Kidney (tissue), 14 donors: ENCODE measurements around the gene NCSTN. TPM values are rescaled to one million over a fixed set of nuclear protein-coding genes. Genes with fewer than 3 reads are reported as not detected.

ENCODE experiments used
- DNase-seq, 5 donors: peaks; one replicate each; pipeline ENCODE4 v3.0.0-alpha.2; 2013 to 2020
- FAIRE-seq: peaks from 2 replicates; lab custom pipeline; 2012; peaks lifted over from hg19 to GRCh38; lab: Jason Lieb, UNC
- H3K27ac ChIP-seq, 2 donors: one replicate each; pipeline ENCODE4 v1.7.0; 2013; ENCODE audit warnings: low read depth in 2 of 2, low read length in 2 of 2, inconsistent platforms in 1 of 2
- H3K27me3 ChIP-seq: one replicate; pipeline ENCODE4 v1.7.1; 2013; ENCODE audit warnings: low read length, inconsistent platforms; ENCODE audit not compliant: control insufficient read depth, insufficient read depth
- H3K36me3 ChIP-seq, 3 donors: one replicate each; pipeline versions ENCODE4 v1.7.0 to v1.7.1; 2013; ENCODE audit warnings: low read length in 3 of 3, control low read depth in 1 of 3, inconsistent platforms in 1 of 3; ENCODE audit not compliant: insufficient read depth in 3 of 3, control insufficient read depth in 2 of 3
- H3K4me1 ChIP-seq, 3 donors: one replicate each; pipeline versions ENCODE4 v1.7.0 to v1.7.1; 2013; ENCODE audit warnings: low read length in 3 of 3, inconsistent platforms in 1 of 3, low read depth in 1 of 3; ENCODE audit not compliant: control insufficient read depth in 2 of 3, insufficient read depth in 2 of 3
- H3K4me3 ChIP-seq, 3 donors: one replicate each; pipeline versions ENCODE4 v1.7.0 to v1.8.1; 2013; ENCODE audit warnings: low read length in 3 of 3, control low read depth in 1 of 3, inconsistent platforms in 1 of 3
- H3K9ac ChIP-seq, 3 donors: one replicate each; pipeline versions ENCODE4 v1.7.0 to v1.7.1; 2013; ENCODE audit warnings: low read length in 3 of 3, control low read depth in 1 of 3, inconsistent platforms in 1 of 3
- H3K9me3 ChIP-seq, 3 donors: one replicate each; pipeline versions ENCODE4 v1.7.0 to v1.7.1; 2013; ENCODE audit warnings: low read length in 3 of 3, control low read depth in 1 of 3, inconsistent platforms in 1 of 3; ENCODE audit not compliant: control insufficient read depth in 2 of 3, insufficient read depth in 1 of 3
- CTCF ChIP-seq: IDR thresholded peaks from 3 replicates; pipeline ENCODE4 v1.5.1; 2012; ENCODE audit warnings: mild to moderate bottlenecking, moderate library complexity, borderline replicate concordance; ENCODE audit not compliant: insufficient read depth; ENCODE audit errors: extremely low read depth
- intact Hi-C: fragments of 100-400 bp; cut with DNase I; formaldehyde crosslinking; loops from one replicate; pipeline ENCODE4 v1.11.1; 2022
- polyA plus RNA-seq: library from polyadenylated mRNA; stranded (reverse); fragments of 350-450 nt; fragmentation: Illumina TruSeq; extraction: RNeasy Lipid Tissue Mini Kit (QIAGEN cat#74804); gene quantifications from one replicate; pipeline ENCODE4 v1.2.3, GENCODE V29; 2014; ENCODE audit warnings: low read depth, low replicate concordance; ENCODE audit not compliant: insufficient read depth
- total RNA-seq: library from RNA; stranded (reverse); fragmentation: NEBNext Ultra II Directional; extraction: Animal tissue kit (Norgen Biotek cat#: 25700); gene quantifications from one replicate; pipeline ENCODE4 v1.2.1, GENCODE V29; 2021
- donor health status: control.
- donor health status: control.
- donor health status: control.
- donor health status: control.
- donor health status: control.
- donor health status: DM: yes; HTN: yes; CAD: no.
- donor health status: Normal renal cell carcinoma (clear cell type).

Gene NCSTN
- total and polyA plus RNA-seq, 2 donors from 2014 or later: 73.9 to 109 TPM

- no peaks in the 10 kb centered on the region for H3K9me3 ChIP-seq
- intact Hi-C loops: no loop called here
- DNase-seq (no peak), FAIRE-seq (no peak)
- H3K27ac ChIP-seq: no peak overlapping the region
- TF ChIP-seq CTCF: no peak
- no peak overlapping the region for H3K9ac ChIP-seq
- no peak overlapping the region for H3K4me3 ChIP-seq
- peaks cover 2 to 14% (median 4%) of the 10 kb centered on the region in 3 donors for H3K36me3 ChIP-seq
- H3K4me1 ChIP-seq: no peaks in the 10 kb centered on the region
- no peaks in the 10 kb centered on the region for H3K27me3 ChIP-seq
These were observed 18.6 kb downstream of the NCSTN start for GRCh38 chr1:160361814-160362167.

DNA sequence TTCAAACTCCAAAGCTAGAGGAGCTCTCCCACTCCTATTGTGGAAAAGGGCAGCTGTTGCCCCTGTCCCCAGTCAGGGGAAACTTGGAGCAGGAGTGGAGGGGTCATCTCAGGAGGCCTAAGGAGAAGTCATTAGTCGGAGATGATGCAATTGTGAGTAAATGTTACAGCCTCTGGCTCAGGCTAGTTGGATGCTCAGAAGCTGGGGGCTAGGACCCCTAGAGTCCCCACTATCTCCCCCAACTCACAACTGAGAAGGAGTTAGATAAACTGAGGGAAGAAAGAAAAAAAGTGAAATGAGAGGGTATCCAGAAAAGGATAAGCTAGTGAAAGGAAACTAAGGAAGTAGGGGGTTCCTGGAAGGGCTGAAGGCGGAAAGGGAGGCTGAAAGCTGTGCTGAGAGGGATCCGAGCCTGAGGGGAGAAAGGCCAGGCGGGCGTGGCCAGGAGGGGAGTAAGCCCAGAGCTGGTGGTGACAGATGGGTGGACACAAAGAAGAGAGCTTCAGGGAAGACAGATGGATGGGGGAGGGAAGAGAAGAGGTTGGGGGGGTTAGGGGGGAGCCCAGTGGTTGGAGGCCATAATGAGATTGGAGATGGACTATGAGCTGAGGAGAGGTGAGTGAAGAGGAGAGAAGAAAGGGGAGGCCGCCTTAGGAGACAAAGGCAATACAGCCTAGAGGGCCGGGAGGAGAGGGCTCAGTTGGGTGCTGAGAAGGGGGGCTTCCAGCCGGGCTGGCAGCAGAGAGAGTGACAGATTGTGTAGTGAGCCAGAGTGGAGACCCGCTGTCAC is 19.2 kb downstream of the NCSTN start:
- intact Hi-C loops: no loop called here
- H3K9me3 ChIP-seq: no peaks in the 10 kb centered on the region
- no peaks in the 10 kb centered on the region for H3K4me1 ChIP-seq
- no peak for TF ChIP-seq CTCF
- H3K9ac ChIP-seq: no peak overlapping the region
- H3K27me3 ChIP-seq: no peaks in the 10 kb centered on the region
- no peak for FAIRE-seq
- H3K36me3 ChIP-seq: peaks cover 0 to 11% (median 2%) of the 10 kb centered on the region in 3 donors
- no peak overlapping the region for H3K4me3 ChIP-seq
- no peak for DNase-seq
- H3K27ac ChIP-seq: no peak overlapping the region

- H3K9me3 ChIP-seq: no peaks in the 10 kb centered on the region
- no peak for TF ChIP-seq CTCF
- H3K36me3 ChIP-seq: peaks cover 0 to 7% (median 2%) of the 10 kb centered on the region in 3 donors
- no peak overlapping the region for H3K4me3 ChIP-seq
- no peaks in the 10 kb centered on the region for H3K27me3 ChIP-seq
- no peak overlapping the region for H3K9ac ChIP-seq
- intact Hi-C loops: no loop called here
- DNase-seq (no peak), FAIRE-seq (no peak)
- no peaks in the 10 kb centered on the region for H3K4me1 ChIP-seq
- no peak overlapping the region for H3K27ac ChIP-seq
These were observed 19.8 kb downstream of the NCSTN start for GRCh38 chr1:160363010-160363409.
